WERI-Rb-1 (cell line): ENCODE measurements around the gene TLR2.
A peak's percentile ranks its signal among the peaks of the same experiment; 100 is the strongest.

Experiments used
- DNase-seq: peaks from one replicate; pipeline ENCODE4 v3.0.0-alpha.2; 2020
- H3K27ac ChIP-seq: fragments of 250-450 bp; sonication (Bioruptor Pico); 2 replicates; pipeline ENCODE4 v1.5.1; 2020; ENCODE audit warnings: mild to moderate bottlenecking, moderate library complexity
- H3K27me3 ChIP-seq: fragments of 250-450 bp; sonication (Bioruptor Pico); 2 replicates; pipeline ENCODE4 v1.5.1; 2021; ENCODE audit warnings: mild to moderate bottlenecking, low read depth, moderate library complexity; ENCODE audit not compliant: insufficient read depth, severe bottlenecking
- H3K36me3 ChIP-seq: fragments of 250-450 bp; sonication (Bioruptor Pico); 2 replicates; pipeline ENCODE4 v1.5.1; 2020; ENCODE audit warnings: mild to moderate bottlenecking, moderate library complexity
- H3K4me3 ChIP-seq: 2 replicates; pipeline ENCODE4 v1.5.1; 2011; ENCODE audit warnings: low read depth, mild to moderate bottlenecking, control low read depth, low read length
- H3K9me3 ChIP-seq: fragments of 250-450 bp; sonication (Bioruptor Pico); 2 replicates; pipeline ENCODE4 v1.5.1; 2021; ENCODE audit warnings: mild to moderate bottlenecking, moderate library complexity; ENCODE audit not compliant: severe bottlenecking
- TF ChIP-seq, protein P1 (sequence below): IDR thresholded peaks from 2 replicates; pipeline ENCODE4 v1.5.1; 2011; ENCODE audit warnings: low read depth, mild to moderate bottlenecking, control low read depth, inconsistent platforms, low read length

TLR2 gene

GRCh38 chr4:153646261-153646660, 37.8 kb upstream of the TLR2 start:
- TF ChIP-seq, protein P1, sequence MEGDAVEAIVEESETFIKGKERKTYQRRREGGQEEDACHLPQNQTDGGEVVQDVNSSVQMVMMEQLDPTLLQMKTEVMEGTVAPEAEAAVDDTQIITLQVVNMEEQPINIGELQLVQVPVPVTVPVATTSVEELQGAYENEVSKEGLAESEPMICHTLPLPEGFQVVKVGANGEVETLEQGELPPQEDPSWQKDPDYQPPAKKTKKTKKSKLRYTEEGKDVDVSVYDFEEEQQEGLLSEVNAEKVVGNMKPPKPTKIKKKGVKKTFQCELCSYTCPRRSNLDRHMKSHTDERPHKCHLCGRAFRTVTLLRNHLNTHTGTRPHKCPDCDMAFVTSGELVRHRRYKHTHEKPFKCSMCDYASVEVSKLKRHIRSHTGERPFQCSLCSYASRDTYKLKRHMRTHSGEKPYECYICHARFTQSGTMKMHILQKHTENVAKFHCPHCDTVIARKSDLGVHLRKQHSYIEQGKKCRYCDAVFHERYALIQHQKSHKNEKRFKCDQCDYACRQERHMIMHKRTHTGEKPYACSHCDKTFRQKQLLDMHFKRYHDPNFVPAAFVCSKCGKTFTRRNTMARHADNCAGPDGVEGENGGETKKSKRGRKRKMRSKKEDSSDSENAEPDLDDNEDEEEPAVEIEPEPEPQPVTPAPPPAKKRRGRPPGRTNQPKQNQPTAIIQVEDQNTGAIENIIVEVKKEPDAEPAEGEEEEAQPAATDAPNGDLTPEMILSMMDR: no peak
- no peak overlapping the region for H3K4me3 ChIP-seq
- peaks cover 2% of the 10 kb centered on the region for H3K9me3 ChIP-seq
- H3K27ac ChIP-seq: no peak overlapping the region
- no peaks in the 10 kb centered on the region for H3K27me3 ChIP-seq
- H3K36me3 ChIP-seq: no peaks in the 10 kb centered on the region
- DNase-seq: no peak

DNA sequence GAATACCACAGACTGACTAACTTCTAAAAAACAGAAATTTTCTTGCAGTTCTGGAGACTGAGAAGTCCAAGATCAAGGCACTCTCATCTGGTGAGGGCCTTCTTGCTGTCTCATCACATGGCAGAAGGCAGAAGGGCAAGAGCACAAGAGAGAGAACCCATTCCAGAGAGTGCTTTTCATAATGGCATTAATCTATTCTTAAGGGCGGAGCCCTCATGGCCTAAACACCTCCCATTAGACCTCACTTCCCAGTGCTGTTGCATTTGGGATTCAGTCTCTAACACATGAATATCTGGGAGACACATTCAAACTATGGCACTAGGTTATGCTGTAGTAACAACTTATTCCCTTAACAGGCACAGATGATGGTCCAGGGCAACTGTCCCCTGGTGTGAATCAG, 37.1 kb upstream of the TLR2 start:
- no peaks in the 10 kb centered on the region for H3K36me3 ChIP-seq
- DNase-seq: no peak
- H3K4me3 ChIP-seq: no peak overlapping the region
- H3K9me3 ChIP-seq: peaks cover 2% of the 10 kb centered on the region
- no peak overlapping the region for H3K27ac ChIP-seq
- H3K27me3 ChIP-seq: no peaks in the 10 kb centered on the region
- TF ChIP-seq, protein P1: no peak

GRCh38 chr4:153647975-153648374, 36.1 kb upstream of the TLR2 start:
- H3K4me3 ChIP-seq: no peak overlapping the region
- TF ChIP-seq, protein P1: no peak
- no peak overlapping the region for H3K27ac ChIP-seq
- peaks cover 2% of the 10 kb centered on the region for H3K9me3 ChIP-seq
- no peaks in the 10 kb centered on the region for H3K27me3 ChIP-seq
- no peak for DNase-seq
- no peaks in the 10 kb centered on the region for H3K36me3 ChIP-seq

DNA sequence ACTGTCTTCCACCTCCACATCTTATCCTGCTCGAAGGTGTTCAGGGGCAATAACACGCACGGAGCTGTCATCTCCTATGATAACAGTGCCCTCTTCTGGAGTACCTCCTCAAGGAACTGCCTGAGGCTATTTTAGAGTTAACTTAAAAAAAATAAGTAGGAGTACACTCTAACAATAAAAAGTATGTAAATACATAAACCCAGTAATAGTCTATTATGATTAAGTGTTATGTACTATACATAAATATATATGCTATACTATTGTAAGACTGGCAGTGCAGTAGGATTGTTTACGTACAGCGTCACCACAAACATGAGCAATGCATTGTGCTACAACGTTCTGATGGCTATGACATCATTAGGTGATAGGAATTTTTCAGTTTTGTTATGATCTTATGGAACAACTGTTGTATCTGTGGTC, 34.5 kb upstream of the TLR2 start:
- DNase-seq: peak; percentile 31
- TF ChIP-seq, protein P1: peak; percentile 50
- H3K36me3 ChIP-seq: no peaks in the 10 kb centered on the region

DNA sequence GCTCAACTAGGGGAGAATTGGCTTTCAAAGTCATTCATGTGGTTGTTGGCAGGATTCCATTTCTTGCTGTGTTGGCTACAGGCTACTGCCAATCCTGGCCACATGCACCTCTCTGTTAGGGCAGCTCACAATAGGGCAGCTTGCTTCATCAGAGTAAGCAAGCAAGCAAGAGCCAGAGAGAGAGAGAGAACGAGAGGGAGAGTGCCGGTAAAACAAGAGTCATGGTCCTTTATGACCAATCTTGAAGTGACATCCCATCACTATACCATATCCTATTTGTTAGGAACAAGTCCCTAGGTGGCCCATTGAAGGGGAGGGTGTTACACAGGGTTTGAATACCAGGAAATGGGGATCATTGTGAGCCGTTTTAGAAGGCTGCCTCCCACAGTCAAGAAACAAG, 33.0 kb upstream of the TLR2 start:
- Histone ChIP-seq H3K4me3 (no peak overlapping the region), H3K27me3 (no peaks in the 10 kb centered on the region), H3K27ac (no peak overlapping the region), H3K9me3 (no peaks in the 10 kb centered on the region), H3K36me3 (no peaks in the 10 kb centered on the region)
- no peak for DNase-seq
- TF ChIP-seq, protein P1: no peak

More for the DNA sequence above, 34.5 kb upstream of the TLR2 start:
- Histone ChIP-seq H3K27me3 (no peaks in the 10 kb centered on the region), H3K27ac (no peak overlapping the region), H3K9me3 (peaks cover 2% of the 10 kb centered on the region), H3K4me3 (no peak overlapping the region)

- Histone ChIP-seq H3K27me3 (no peaks in the 10 kb centered on the region), H3K36me3 (no peaks in the 10 kb centered on the region), H3K9me3 (no peaks in the 10 kb centered on the region), H3K4me3 (no peak overlapping the region), H3K27ac (no peak overlapping the region)
- no peak for DNase-seq
- TF ChIP-seq, protein P1: no peak
These were observed 32.5 kb upstream of the TLR2 start for GRCh38 chr4:153651587-153651986.
